Esophagus squamous epithelium (tissue), 5 donors: Measurements from ENCODE around the gene LYRM2. TPM values are rescaled to one million over a fixed set of nuclear protein-coding genes. Genes with fewer than 3 reads are reported as not detected.

Experiments
- DNase-seq: peaks from one replicate; lab custom pipeline; 2025; lab: John Stamatoyannopoulos, UW
- H3K27ac ChIP-seq, 4 donors: fragments of 200-600 bp; sonication (generic); one replicate each; pipeline ENCODE4 v1.5.1; 2016 to 2019; ENCODE audit warnings: mild to moderate bottlenecking in 1 of 4
- H3K27me3 ChIP-seq, 4 donors: fragments of 200-600 bp; sonication (generic); 1 replicate in 3 of 4; 2 replicates in 1 of 4; pipeline versions ENCODE4 v1.5.1 to v1.6.0; 2017 to 2021; ENCODE audit warnings: antibody characterized with exemption in 1 of 4
- H3K36me3 ChIP-seq, 3 donors: fragments of 200-600 bp; sonication (generic); one replicate each; pipeline ENCODE4 v1.5.1; 2016 to 2019
- H3K4me1 ChIP-seq, 3 donors: fragments of 200-600 bp; sonication (generic); one replicate each; pipeline ENCODE4 v1.5.1; 2017 to 2019
- H3K4me3 ChIP-seq, 4 donors: fragments of 200-600 bp; sonication (generic); 1 replicate in 3 of 4; 2 replicates in 1 of 4; pipeline ENCODE4 v1.5.1; 2016 to 2019; ENCODE audit warnings: mild to moderate bottlenecking in 2 of 4, moderate library complexity in 1 of 4
- H3K9me3 ChIP-seq, 3 donors: fragments of 200-600 bp; sonication (generic); one replicate each; pipeline ENCODE4 v1.5.1; 2016 to 2019
- CTCF ChIP-seq, 6 experiments: fragments of 450-650 bp in 4 of 6; fragments of 200-600 bp in 2 of 6; sonication (generic) in 2 of 6; IDR thresholded peaks; one replicate each; pipeline ENCODE4 v1.5.1; 2016 to 2019; ENCODE audit warnings: antibody characterized with exemption in 6 of 6, mild to moderate bottlenecking in 4 of 6, moderate library complexity in 4 of 6
- POLR2A ChIP-seq, 4 donors: fragments of 450-650 bp; IDR thresholded peaks; one replicate each; pipeline ENCODE4 v1.6.1; 2017; ENCODE audit warnings: antibody characterized with exemption in 4 of 4, mild to moderate bottlenecking in 4 of 4, moderate library complexity in 3 of 4
- WGBS, 2 donors: methylation state at CpG; one replicate each; pipeline ENCODE4 v1.1.5; 2018; 5-methylcytosine and 5-hydroxymethylcytosine counted together
- intact Hi-C: fragments of 100-400 bp; cut with DNase I; formaldehyde crosslinking; loops from one replicate; pipeline ENCODE4 v1.15.0; 2022
- total RNA-seq, 4 donors: library from RNA; depleted of rRNA; stranded (reverse); fragments of >200 nt; gene quantifications; one replicate each; pipeline ENCODE4 v1.1.0, GENCODE V29; 2016
- donor health status: DM: yes; HTN: yes; CAD: no.

LYRM2 gene
- total RNA-seq, 4 donors from 2014 or later: 4.6 to 16.6 (median 15.1) TPM

- 77 to 95% methylated on average over 2 of the region's 2 CpGs for WGBS, 2 donors
- H3K27me3 ChIP-seq: no peaks in the 10 kb centered on the region
- intact Hi-C loops: no loop called here
- TF ChIP-seq CTCF (IDR thresholded peaks at IDR 0.05) (no peak), POLR2A (IDR thresholded peaks at IDR 0.05) (no peak)
- no peak overlapping the region for H3K27ac ChIP-seq
- DNase-seq: no peak
- no peaks in the 10 kb centered on the region for H3K9me3 ChIP-seq
- H3K4me3 ChIP-seq: no peak overlapping the region
- peaks cover 0 to 3% (median 2%) of the 10 kb centered on the region in 3 donors for H3K4me1 ChIP-seq
- no peaks in the 10 kb centered on the region for H3K36me3 ChIP-seq
Measured at GRCh38 chr6:89527634-89528033, 110.9 kb downstream of the LYRM2 start.

DNA sequence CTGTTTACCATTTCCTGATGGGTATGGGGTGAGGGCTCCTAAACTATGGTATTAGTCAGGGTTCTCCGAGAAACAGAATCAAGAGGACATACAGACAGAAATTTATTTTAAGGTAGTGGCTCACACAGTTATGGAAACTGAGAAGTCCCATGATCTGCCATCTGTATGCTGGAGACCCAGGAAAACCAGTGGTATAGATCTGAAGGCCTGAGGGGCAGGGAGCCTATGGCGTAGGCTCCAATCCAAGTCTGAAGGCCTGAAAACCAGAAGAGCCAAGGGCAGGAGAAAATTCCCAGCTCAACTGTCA, 112.0 kb downstream of the LYRM2 start:
- intact Hi-C loops: no loop called here
- H3K36me3 ChIP-seq: no peaks in the 10 kb centered on the region
- H3K27me3 ChIP-seq: no peaks in the 10 kb centered on the region
- WGBS, 2 donors: 94 to 100% methylated on average over 1 to 2 of the region's 2 CpGs
- no peak overlapping the region for H3K27ac ChIP-seq
- peaks cover 0 to 4% (median 4%) of the 10 kb centered on the region in 3 donors for H3K4me1 ChIP-seq
- no peak for TF ChIP-seq CTCF (IDR thresholded peaks at IDR 0.05)
- TF ChIP-seq POLR2A (IDR thresholded peaks at IDR 0.05): no peak
- H3K9me3 ChIP-seq: no peaks in the 10 kb centered on the region
- DNase-seq: no peak
- H3K4me3 ChIP-seq: no peak overlapping the region

GRCh38 chr6:89525786-89526562, 112.6 kb downstream of the LYRM2 start:
- Histone ChIP-seq H3K27me3 (no peaks in the 10 kb centered on the region), H3K4me1 (peaks cover 0 to 4% (median 4%) of the 10 kb centered on the region in 3 donors), H3K36me3 (no peaks in the 10 kb centered on the region), H3K9me3 (no peaks in the 10 kb centered on the region), H3K4me3 (no peak overlapping the region), H3K27ac (no peak overlapping the region)
- WGBS, 2 donors: 91 to 96% methylated on average over 4 of the region's 4 CpGs
- intact Hi-C loops: no loop called here
- TF ChIP-seq POLR2A (IDR thresholded peaks at IDR 0.05) (no peak), CTCF (IDR thresholded peaks at IDR 0.05) (no peak)
- DNase-seq: no peak

DNA sequence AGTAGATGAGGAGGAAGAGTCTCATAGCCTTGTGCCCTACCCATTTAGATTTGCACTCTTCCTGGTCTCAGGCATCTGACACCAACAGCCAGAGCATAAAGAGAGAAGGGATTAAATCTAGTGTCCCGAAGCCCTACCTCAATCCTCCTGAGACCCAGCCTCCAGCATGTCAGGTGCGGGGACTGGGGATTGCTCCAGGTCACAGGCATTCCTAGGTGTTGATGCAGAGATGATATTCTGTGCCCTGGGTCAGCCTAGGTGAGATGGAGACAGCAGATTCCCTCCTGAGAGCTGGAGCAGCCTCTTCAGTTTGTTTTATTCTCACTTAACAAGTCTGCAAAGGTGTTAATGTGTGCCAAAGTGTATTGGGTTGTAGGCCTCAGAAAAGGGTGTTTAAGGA, 115.8 kb downstream of the LYRM2 start:
- TF ChIP-seq POLR2A (IDR thresholded peaks at IDR 0.05): no peak
- no peak for TF ChIP-seq CTCF (IDR thresholded peaks at IDR 0.05)
- intact Hi-C loops: no loop called here
- no peaks in the 10 kb centered on the region for H3K36me3 ChIP-seq
- H3K4me1 ChIP-seq: peaks cover 0 to 4% (median 4%) of the 10 kb centered on the region in 3 donors
- no peak overlapping the region for H3K4me3 ChIP-seq
- H3K27me3 ChIP-seq: no peaks in the 10 kb centered on the region
- no peak overlapping the region for H3K27ac ChIP-seq
- no peak for DNase-seq
- 39 to 60% methylated on average over 1 to 2 of the region's 2 CpGs for WGBS, 2 donors
- no peaks in the 10 kb centered on the region for H3K9me3 ChIP-seq

DNA sequence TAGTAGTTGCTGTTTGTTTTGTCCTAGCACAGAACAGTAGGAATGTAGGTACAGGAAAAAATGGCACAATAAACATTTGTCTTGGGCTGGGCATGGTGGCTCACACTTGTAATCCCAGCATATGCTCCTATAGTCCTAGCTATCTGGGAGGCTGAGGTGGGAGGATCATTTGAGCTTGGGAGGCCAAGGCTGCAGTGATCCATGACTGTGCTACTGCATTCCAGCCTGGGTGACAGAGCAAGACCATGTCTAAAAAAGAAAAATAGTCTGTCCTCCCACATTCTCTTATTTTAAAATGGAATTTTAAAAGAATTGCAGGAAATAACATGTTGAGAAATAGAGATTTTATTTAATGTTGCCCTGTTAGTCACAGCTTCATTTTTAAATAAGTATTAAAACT, 117.8 kb downstream of the LYRM2 start:
- Histone ChIP-seq H3K27ac (no peak overlapping the region), H3K9me3 (no peaks in the 10 kb centered on the region), H3K4me1 (peaks cover 0 to 4% (median 4%) of the 10 kb centered on the region in 3 donors), H3K36me3 (no peaks in the 10 kb centered on the region), H3K4me3 (no peak overlapping the region), H3K27me3 (no peaks in the 10 kb centered on the region)
- DNase-seq: no peak
- TF ChIP-seq CTCF (IDR thresholded peaks at IDR 0.05): no peak
- TF ChIP-seq POLR2A (IDR thresholded peaks at IDR 0.05): no peak
- intact Hi-C loops: no loop called here
